GM18519 (cell line): Measurements from ENCODE around the gene RNF128.

ENCODE experiments used
- ATAC-seq: cut with Tn5 transposase; IDR thresholded peaks from one replicate; pipeline ENCODE4 v1.9.1; 2021; ENCODE audit warnings: mild to moderate bottlenecking, moderate library complexity; ENCODE audit not compliant: unreplicated experiment, low FRiP score

Gene RNF128

GRCh38 chrX:106726485-106727437, at the start of gene RNF128:
RNF128 (plus strand) TSS chrX:106726701; CDS start chrX:106726914, 213 bp downstream.
- no peak for ATAC-seq

GRCh38 chrX:106680716-106681115, 45.8 kb upstream of the RNF128 start:
- no peak for ATAC-seq

- ATAC-seq, result no peak
Observed at GRCh38 chrX:106684207-106684606, 42.3 kb upstream of the RNF128 start.

- no peak for ATAC-seq
Observed at GRCh38 chrX:106692425-106693065, 34.0 kb upstream of the RNF128 start.

- ATAC-seq, result no peak
Observed at GRCh38 chrX:106696502-106696901, 30.0 kb upstream of the RNF128 start.

- no peak for ATAC-seq
Observed at GRCh38 chrX:106698693-106699092, 27.8 kb upstream of the RNF128 start.

GRCh38 chrX:106702636-106703035, 23.9 kb upstream of the RNF128 start:
- ATAC-seq, result no peak

GRCh38 chrX:106706466-106706865, 20.0 kb upstream of the RNF128 start:
- ATAC-seq, result no peak

GRCh38 chrX:106707771-106708454, 18.6 kb upstream of the RNF128 start:
- ATAC-seq, result no peak

GRCh38 chrX:106710771-106711170, 15.7 kb upstream of the RNF128 start:
- ATAC-seq, result no peak

GRCh38 chrX:106711375-106711774, 15.1 kb upstream of the RNF128 start:
- ATAC-seq, result no peak

GRCh38 chrX:106716004-106716403, 10.5 kb upstream of the RNF128 start:
- no peak for ATAC-seq

GRCh38 chrX:106716463-106716862, 10.0 kb upstream of the RNF128 start:
- no peak for ATAC-seq

GRCh38 chrX:106718709-106719108, 7.8 kb upstream of the RNF128 start:
- ATAC-seq, result no peak

- ATAC-seq, result no peak
Observed at GRCh38 chrX:106725931-106726330, 570 bp upstream of the RNF128 start.

GRCh38 chrX:106728337-106728736, 1.8 kb downstream of the RNF128 start:
- no peak for ATAC-seq

- ATAC-seq, result no peak
Observed at GRCh38 chrX:106730401-106730800, 3.9 kb downstream of the RNF128 start.

GRCh38 chrX:106731590-106731989, 5.1 kb downstream of the RNF128 start:
- no peak for ATAC-seq

GRCh38 chrX:106734827-106735226, 8.3 kb downstream of the RNF128 start:
- no peak for ATAC-seq

- ATAC-seq, result no peak
Observed at GRCh38 chrX:106740193-106740780, 13.8 kb downstream of the RNF128 start.

- ATAC-seq, result no peak
Observed at GRCh38 chrX:106742193-106742592, 15.7 kb downstream of the RNF128 start.
